Smooth muscle cell (in vitro differentiated cells): ENCODE data around the gene CD48. TPM values are rescaled to one million over a fixed set of nuclear protein-coding genes. Genes with fewer than 3 reads are reported as not detected.
"Not testable (repeated sequence)": the region's sequence is repeated elsewhere in the genome, so short reads cannot be mapped to it uniquely, and the experiment has no call there.

Experiments
- DNase-seq: peaks from one replicate; lab custom pipeline; 2025; ENCODE audit not compliant: unreplicated experiment; lab: John Stamatoyannopoulos, UW
- H2AFZ ChIP-seq: fragments of 200-600 bp; sonication (generic); 2 replicates; pipeline ENCODE4 v1.6.0; 2016; ENCODE audit warnings: antibody characterized with exemption, low read depth, mild to moderate bottlenecking
- H3F3A ChIP-seq: fragments of 200-600 bp; sonication (generic); 2 replicates; pipeline ENCODE4 v1.6.0; 2017; ENCODE audit warnings: antibody characterized with exemption, low read depth
- H3K27ac ChIP-seq: fragments of 200-600 bp; sonication (generic); 2 replicates; pipeline ENCODE4 v1.5.1; 2016; ENCODE audit warnings: low read depth, mild to moderate bottlenecking
- H3K27me3 ChIP-seq: fragments of 200-600 bp; sonication (generic); 2 replicates; pipeline ENCODE4 v1.6.1; 2016; ENCODE audit warnings: low read depth, mild to moderate bottlenecking
- H3K36me3 ChIP-seq: fragments of 200-600 bp; sonication (generic); 2 replicates; pipeline ENCODE4 v1.5.1; 2016; ENCODE audit warnings: low read depth
- H3K4me1 ChIP-seq: fragments of 200-600 bp; sonication (generic); 2 replicates; pipeline ENCODE4 v1.5.1; 2016; ENCODE audit warnings: low read depth
- H3K4me2 ChIP-seq: fragments of 200-600 bp; sonication (generic); 2 replicates; pipeline ENCODE4 v1.6.0; 2016; ENCODE audit warnings: mild to moderate bottlenecking
- H3K4me3 ChIP-seq: fragments of 200-600 bp; sonication (generic); 2 replicates; pipeline ENCODE4 v1.5.1; 2016; ENCODE audit warnings: mild to moderate bottlenecking
- H3K79me2 ChIP-seq: fragments of 200-600 bp; sonication (generic); 2 replicates; pipeline ENCODE4 v1.6.0; 2016; ENCODE audit warnings: low read depth, mild to moderate bottlenecking
- H3K9ac ChIP-seq: fragments of 200-600 bp; sonication (generic); 2 replicates; pipeline ENCODE4 v1.6.0; 2016; ENCODE audit warnings: low read depth
- H3K9me3 ChIP-seq: fragments of 200-600 bp; sonication (generic); replicated peaks from 2 replicates; pipeline ENCODE4 v1.5.1; 2016; ENCODE audit warnings: low read depth
- H4K20me1 ChIP-seq: fragments of 200-600 bp; sonication (generic); 2 replicates; pipeline ENCODE4 v1.6.0; 2016; ENCODE audit warnings: low read depth
- CTCF ChIP-seq: fragments of 200-600 bp; sonication (generic); IDR thresholded peaks from 2 replicates; pipeline ENCODE4 v1.5.1; 2017; ENCODE audit warnings: borderline replicate concordance, mild to moderate bottlenecking, antibody characterized with exemption; ENCODE audit not compliant: insufficient read depth, poor library complexity, severe bottlenecking
- WGBS: methylation state at CpG from one replicate; pipeline ENCODE4 v1.1.7; 2016; ENCODE audit warnings: low lambda C conversion rate; 5-methylcytosine and 5-hydroxymethylcytosine counted together
- polyA plus RNA-seq: library from polyadenylated mRNA; unstranded; fragments of >200 nt; fragmentation: Nextera tagmentation; extraction: Ambion mirVana; gene quantifications from 2 replicates; pipeline ENCODE4 v1.2.1, GENCODE V29; 2016
- total RNA-seq: library from RNA; depleted of rRNA; stranded (reverse); fragments of >200 nt; gene quantifications from 2 replicates; pipeline ENCODE4 v1.2.3, GENCODE V29; 2014

Gene CD48
- total and polyA plus RNA-seq, 2 experiments from 2014 or later: 0.37 TPM; not detected in 1

- Histone ChIP-seq H3K9me3 (no peaks in the 10 kb centered on the region), H3F3A (no peaks in the 10 kb centered on the region), H3K4me1 (no peaks in the 10 kb centered on the region), H3K79me2 (no peaks in the 10 kb centered on the region), H4K20me1 (no peaks in the 10 kb centered on the region), H3K27me3 (no peaks in the 10 kb centered on the region), H3K9ac (no peak overlapping the region), H3K36me3 (no peaks in the 10 kb centered on the region), H2AFZ (no peak overlapping the region), H3K4me2 (no peak overlapping the region), H3K4me3 (no peak overlapping the region), H3K27ac (no peak overlapping the region)
- WGBS: 62% methylated on average over 1 of the region's 1 CpG
- TF ChIP-seq CTCF: no peak
- no peak for DNase-seq
These were observed 1.5 kb upstream of the CD48 start for GRCh38 chr1:160713161-160713560.

DNA sequence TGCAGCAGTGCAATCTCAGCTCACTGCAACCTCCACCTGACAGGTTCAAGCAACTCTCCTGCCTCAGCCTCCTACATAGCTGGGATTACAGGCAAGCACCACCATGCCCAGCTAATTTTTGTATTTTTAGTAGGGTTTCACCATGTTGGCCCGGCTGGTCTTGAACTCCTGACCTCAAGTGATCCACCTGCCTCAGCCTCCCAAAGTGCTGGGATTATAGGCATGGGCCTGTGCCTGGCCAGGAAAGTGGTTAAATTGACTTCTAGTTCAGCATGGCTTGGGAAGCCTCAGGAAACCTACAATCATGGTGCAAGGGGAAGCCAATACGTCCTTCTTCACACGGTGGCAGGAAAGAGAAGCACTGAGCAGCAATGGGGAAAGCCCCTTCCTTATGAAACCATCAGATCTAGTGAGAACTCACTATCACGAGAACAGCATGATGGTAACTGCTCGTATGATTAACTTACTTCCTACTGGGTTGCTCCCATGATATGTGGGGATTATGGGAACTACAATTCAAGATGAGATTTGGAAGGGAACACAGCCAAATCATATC lies 981 bp upstream of the CD48 start:
- not testable (repeated sequence) for H3K36me3 ChIP-seq, H3K4me3 ChIP-seq, DNase-seq, H2AFZ ChIP-seq, H3F3A ChIP-seq, H3K79me2 ChIP-seq, H3K4me1 ChIP-seq, H3K4me2 ChIP-seq, H3K9ac ChIP-seq, H3K27me3 ChIP-seq, H3K9me3 ChIP-seq, H3K27ac ChIP-seq, H4K20me1 ChIP-seq
- WGBS: 82% methylated on average over 5 of the region's 5 CpGs

- 88% methylated on average over 2 of the region's 2 CpGs for WGBS
- H3K4me1 ChIP-seq: no peaks in the 10 kb centered on the region
- no peak for DNase-seq
These were observed 383 bp downstream of the CD48 start for GRCh38 chr1:160711276-160711601.

DNA sequence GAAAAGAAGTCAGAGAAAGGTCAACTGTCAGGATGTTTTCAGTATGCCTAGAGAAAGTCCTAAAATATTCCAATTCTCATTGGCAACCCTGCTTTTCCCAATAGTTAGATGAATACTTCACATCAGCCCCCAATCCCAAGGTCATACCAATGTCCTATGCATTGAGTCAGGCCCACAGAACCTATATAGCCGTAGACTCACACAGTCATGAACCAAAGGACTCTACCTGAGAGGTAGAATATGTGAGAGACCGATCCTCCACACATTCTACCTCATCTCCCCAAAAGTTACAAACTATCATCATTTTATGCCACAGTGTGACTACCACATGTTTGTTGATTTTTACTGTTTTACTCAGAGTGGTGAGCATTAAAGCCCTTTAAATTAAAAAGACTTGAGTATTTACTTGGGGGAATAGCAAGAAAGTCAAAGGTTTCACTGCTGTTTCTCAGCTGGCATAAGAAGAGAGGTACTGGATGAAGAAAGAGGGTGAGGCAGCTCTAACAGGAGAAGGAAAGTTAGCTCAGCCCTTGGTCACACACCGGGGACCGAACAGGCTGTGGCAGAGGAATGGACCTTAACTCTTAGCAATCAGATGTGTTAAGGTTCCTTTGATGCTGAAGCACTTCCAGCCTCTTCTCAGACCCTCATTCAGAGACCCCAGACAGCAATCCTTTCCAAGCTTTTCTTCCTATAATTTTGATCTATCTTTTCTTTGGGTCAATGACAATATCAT lies 937 bp downstream of the CD48 start:
- H3K79me2 ChIP-seq: no peaks in the 10 kb centered on the region
- no peak overlapping the region for H3K4me2 ChIP-seq
- no peak for TF ChIP-seq CTCF
- no peaks in the 10 kb centered on the region for H3K4me1 ChIP-seq
- H3K9me3 ChIP-seq: no peaks in the 10 kb centered on the region
- H2AFZ ChIP-seq: no peak overlapping the region
- WGBS: 96% methylated on average over 4 of the region's 4 CpGs
- H3K9ac ChIP-seq: no peak overlapping the region
- H3K4me3 ChIP-seq: no peak overlapping the region
- no peaks in the 10 kb centered on the region for H3K27me3 ChIP-seq
- H3F3A ChIP-seq: no peaks in the 10 kb centered on the region
- H3K36me3 ChIP-seq: no peaks in the 10 kb centered on the region
- no peak for DNase-seq
- no peak overlapping the region for H3K27ac ChIP-seq
- H4K20me1 ChIP-seq: no peaks in the 10 kb centered on the region

More at GRCh38 chr1:160711276-160711601, 383 bp downstream of the CD48 start:
- Histone ChIP-seq H3K4me3 (no peak overlapping the region), H3K9ac (no peak overlapping the region), H3K27ac (no peak overlapping the region), H3K4me2 (no peak overlapping the region), H3K36me3 (no peaks in the 10 kb centered on the region), H3K79me2 (no peaks in the 10 kb centered on the region), H3K27me3 (no peaks in the 10 kb centered on the region), H3F3A (no peaks in the 10 kb centered on the region), H4K20me1 (no peaks in the 10 kb centered on the region), H3K9me3 (no peaks in the 10 kb centered on the region), H2AFZ (no peak overlapping the region)
- no peak for TF ChIP-seq CTCF
